PC-3 (cell line): ENCODE results near the gene C21orf91. TPM values are rescaled to one million over a fixed set of nuclear protein-coding genes. Genes with fewer than 3 reads are reported as not detected.

ENCODE experiments used
- ATAC-seq: fragments of 200-7000 bp; cut with Tn5 transposase; 2 replicates; pipeline ENCODE4 v1.9.1; 2020; ENCODE audit warnings: mild to moderate bottlenecking, moderate library complexity
- BruUV-seq: library from RNA; stranded (reverse); fragments of 400-500 nt; replicated peaks from 2 replicates; lab custom pipeline; 2021; lab: Mats Ljungman, UMichigan
- CTCF ChIA-PET: fragments of 300-600 bp; sonication (Branson Sonifier 250); formaldehyde crosslinking; loops from one replicate; lab custom pipeline; 2022; ENCODE audit warnings: antibody characterized with exemption; lab: Charles Lee
- POLR2A ChIA-PET: fragments of 300-600 bp; sonication (Branson Sonifier 250); formaldehyde crosslinking; loops from one replicate; lab custom pipeline; 2022; ENCODE audit warnings: antibody characterized with exemption; ENCODE audit not compliant: unreplicated experiment; lab: Charles Lee
- DNase-seq: peaks from one replicate; pipeline ENCODE4 v3.0.0-alpha.2; 2015
- H2AFZ ChIP-seq: fragments of 300-600 bp; sonication (generic); 2 replicates; pipeline ENCODE4 v1.6.0; 2016; ENCODE audit warnings: antibody characterized with exemption, low read length
- H3F3A ChIP-seq: fragments of 300-600 bp; sonication (generic); one replicate; pipeline ENCODE4 v1.6.0; 2017; ENCODE audit warnings: antibody characterized with exemption, low read length, control low read depth, mild to moderate bottlenecking; ENCODE audit not compliant: unreplicated experiment
- H3K27ac ChIP-seq: fragments of 300-600 bp; sonication (generic); 2 replicates; pipeline ENCODE4 v1.5.1; 2016; ENCODE audit warnings: mild to moderate bottlenecking, low read length
- H3K27me3 ChIP-seq: fragments of 300-600 bp; sonication (generic); 2 replicates; pipeline ENCODE4 v1.6.1; 2016; ENCODE audit warnings: low read length, mixed read lengths
- H3K36me3 ChIP-seq: fragments of 300-600 bp; sonication (generic); 2 replicates; pipeline ENCODE4 v1.6.1; 2016; ENCODE audit warnings: low read depth, mixed run types, low read length, mixed read lengths
- H3K4me1 ChIP-seq: fragments of 300-600 bp; sonication (generic); 2 replicates; pipeline ENCODE4 v1.5.1; 2016; ENCODE audit warnings: low read length; ENCODE audit not compliant: insufficient read depth
- H3K4me2 ChIP-seq: fragments of 300-600 bp; sonication (generic); 2 replicates; pipeline ENCODE4 v1.6.0; 2016; ENCODE audit warnings: low read length
- H3K4me3 ChIP-seq: fragments of 300-600 bp; sonication (generic); 2 replicates; pipeline ENCODE4 v1.5.1; 2016; ENCODE audit warnings: mild to moderate bottlenecking, low read length, mixed read lengths
- H3K79me2 ChIP-seq: fragments of 300-600 bp; sonication (generic); 2 replicates; pipeline ENCODE4 v1.6.1; 2017; ENCODE audit warnings: low read length, mixed read lengths
- H3K9ac ChIP-seq: fragments of 300-600 bp; sonication (generic); 2 replicates; pipeline ENCODE4 v1.6.0; 2016; ENCODE audit warnings: mild to moderate bottlenecking, low read length
- H3K9me2 ChIP-seq: fragments of 300-600 bp; sonication (generic); replicated peaks from 2 replicates; pipeline ENCODE4 v1.6.1; 2016; ENCODE audit warnings: mixed run types, low read length, mixed read lengths
- H3K9me3 ChIP-seq: fragments of 300-600 bp; sonication (generic); 2 replicates; pipeline ENCODE4 v1.6.1; 2016; ENCODE audit warnings: low read length, mixed read lengths
- H4K20me1 ChIP-seq: fragments of 300-600 bp; sonication (generic); 2 replicates; pipeline ENCODE4 v1.6.1; 2016; ENCODE audit warnings: low read length, mixed read lengths
- CTCF ChIP-seq: fragments of 300-600 bp; sonication (generic); conservative IDR thresholded peaks from 2 replicates; pipeline ENCODE4 v1.5.1; 2017; ENCODE audit warnings: antibody characterized with exemption, low read depth, mild to moderate bottlenecking, low read length
- EZH2 ChIP-seq: fragments of 300-600 bp; sonication (generic); IDR thresholded peaks from one replicate; pipeline ENCODE4 v1.6.1; 2017; ENCODE audit warnings: antibody characterized with exemption, mild to moderate bottlenecking, low read length; ENCODE audit not compliant: unreplicated experiment
- EZH2phosphoT487 ChIP-seq: fragments of 300-600 bp; sonication (generic); IDR thresholded peaks from 2 replicates; pipeline ENCODE4 v1.6.1; 2018; ENCODE audit warnings: mild to moderate bottlenecking, antibody characterized with exemption, low read length, borderline replicate concordance
- intact Hi-C: fragments of 100-400 bp; cut with micrococcal nuclease; formaldehyde crosslinking; loops from 2 replicates; pipeline ENCODE4 v1.9.0; 2023
- total RNA-seq: library from RNA; depleted of rRNA; stranded (reverse); fragments of >200 nt; gene quantifications from 2 replicates; pipeline ENCODE4 v1.2.3, GENCODE V29; 2014

C21orf91 gene
- total RNA-seq, 1 experiment from 2014 or later: 7.7 TPM

GRCh38 chr21:17757671-17758070, 61.5 kb downstream of the C21orf91 start:
- Histone ChIP-seq H3K27me3 (no peaks in the 10 kb centered on the region), H3K27ac (no peak overlapping the region), H3K9me2 (no peaks in the 10 kb centered on the region), H3K9ac (no peak overlapping the region), H2AFZ (no peak overlapping the region), H3K4me1 (peaks cover 24% of the 10 kb centered on the region), H3K36me3 (no peaks in the 10 kb centered on the region), H3K4me2 (no peak overlapping the region), H3F3A (no peaks in the 10 kb centered on the region), H3K9me3 (no peaks in the 10 kb centered on the region), H4K20me1 (no peaks in the 10 kb centered on the region), H3K4me3 (no peak overlapping the region), H3K79me2 (no peaks in the 10 kb centered on the region)
- ChIA-PET POLR2A (no interaction called here), CTCF (no interaction called here)
- no peak for DNase-seq
- BruUV-seq: no TSS peak
- ATAC-seq: no peak
- intact Hi-C loops: no loop called here
- TF ChIP-seq EZH2phosphoT487 (no peak), EZH2 (no peak), CTCF (no peak)

- DNase-seq: no peak
- Histone ChIP-seq H3K9me3 (no peaks in the 10 kb centered on the region), H4K20me1 (no peaks in the 10 kb centered on the region), H2AFZ (no peak overlapping the region), H3K4me2 (no peak overlapping the region), H3F3A (no peaks in the 10 kb centered on the region), H3K27ac (no peak overlapping the region), H3K9ac (no peak overlapping the region), H3K79me2 (no peaks in the 10 kb centered on the region), H3K27me3 (no peaks in the 10 kb centered on the region), H3K4me1 (peaks cover 3% of the 10 kb centered on the region), H3K4me3 (no peak overlapping the region), H3K36me3 (no peaks in the 10 kb centered on the region), H3K9me2 (no peaks in the 10 kb centered on the region)
- no TSS peak for BruUV-seq
- CTCF ChIA-PET: no interaction called here
- TF ChIP-seq EZH2 (no peak), CTCF (no peak), EZH2phosphoT487 (no peak)
- intact Hi-C loops: no loop called here
- POLR2A ChIA-PET: no interaction called here
- no peak for ATAC-seq
Observed at GRCh38 chr21:17753736-17754135, 65.4 kb downstream of the C21orf91 start.

- Histone ChIP-seq H3K4me3 (no peak overlapping the region), H3K9me3 (no peaks in the 10 kb centered on the region), H4K20me1 (no peaks in the 10 kb centered on the region), H3K4me1 (no peaks in the 10 kb centered on the region), H2AFZ (no peak overlapping the region), H3K9me2 (no peaks in the 10 kb centered on the region), H3K27ac (no peak overlapping the region), H3K79me2 (no peaks in the 10 kb centered on the region), H3K27me3 (no peaks in the 10 kb centered on the region), H3K36me3 (no peaks in the 10 kb centered on the region), H3K4me2 (no peak overlapping the region), H3K9ac (no peak overlapping the region), H3F3A (no peaks in the 10 kb centered on the region)
- DNase-seq (no peak), ATAC-seq (no peak)
- POLR2A ChIA-PET: no interaction called here
- intact Hi-C loops: no loop called here
- no TSS peak for BruUV-seq
- TF ChIP-seq EZH2phosphoT487: no peak
- TF ChIP-seq CTCF: no peak
- no peak for TF ChIP-seq EZH2
- CTCF ChIA-PET: no interaction called here
Observed at GRCh38 chr21:17752171-17752570, 67.0 kb downstream of the C21orf91 start.
